DMS53 (cell line): ENCODE results near the gene SASH1.

Source experiments
- DNase-seq: peaks from one replicate; lab custom pipeline; 2025; lab: John Stamatoyannopoulos, UW

The SASH1 gene

DNA sequence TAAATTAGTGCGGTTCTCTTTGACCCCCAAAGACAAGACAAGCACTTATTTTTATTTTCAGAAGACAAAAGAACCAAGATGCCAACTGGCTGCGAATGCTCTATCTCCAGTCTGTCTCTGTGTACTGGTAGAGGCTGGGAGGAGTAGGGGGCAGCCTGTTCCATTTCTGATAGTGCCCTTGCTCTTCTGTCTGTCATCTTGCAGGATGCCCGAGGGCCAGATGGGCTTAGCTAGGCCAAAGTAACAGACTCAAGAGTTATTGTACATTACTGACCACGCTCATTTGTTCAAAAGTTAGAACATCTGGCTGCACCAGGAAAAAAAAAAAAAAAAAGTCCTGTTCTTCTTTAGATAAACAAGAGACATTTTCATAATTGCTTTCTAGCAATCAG is 206.1 kb downstream of the SASH1 start:
- DNase-seq, result no peak

DNA sequence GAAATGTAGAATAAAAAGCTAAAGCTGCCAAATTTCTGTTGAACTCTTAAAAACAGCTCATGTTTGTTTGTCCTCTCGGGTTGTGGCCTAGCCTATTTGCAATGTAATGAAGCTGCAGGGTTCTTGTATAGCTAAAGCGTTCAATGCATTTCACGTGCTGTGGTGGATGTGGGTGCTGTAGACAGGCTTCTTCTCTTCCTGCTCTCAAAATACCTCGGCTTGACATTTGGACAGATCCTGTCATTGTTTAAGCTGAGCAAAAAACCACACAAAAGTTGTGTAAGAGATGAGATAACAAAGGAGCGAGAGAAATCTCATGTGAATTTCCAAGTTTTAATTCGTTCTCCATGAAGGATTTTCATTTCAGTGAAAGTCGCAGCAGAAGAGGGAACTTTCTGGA is 207.9 kb downstream of the SASH1 start:
- DNase-seq, result no peak

- no peak for DNase-seq
These were observed 208.6 kb downstream of the SASH1 start for GRCh38 chr6:148551226-148551625.

- DNase-seq, result no peak
These were observed 213.8 kb downstream of the SASH1 start for GRCh38 chr6:148556410-148556809.

DNA sequence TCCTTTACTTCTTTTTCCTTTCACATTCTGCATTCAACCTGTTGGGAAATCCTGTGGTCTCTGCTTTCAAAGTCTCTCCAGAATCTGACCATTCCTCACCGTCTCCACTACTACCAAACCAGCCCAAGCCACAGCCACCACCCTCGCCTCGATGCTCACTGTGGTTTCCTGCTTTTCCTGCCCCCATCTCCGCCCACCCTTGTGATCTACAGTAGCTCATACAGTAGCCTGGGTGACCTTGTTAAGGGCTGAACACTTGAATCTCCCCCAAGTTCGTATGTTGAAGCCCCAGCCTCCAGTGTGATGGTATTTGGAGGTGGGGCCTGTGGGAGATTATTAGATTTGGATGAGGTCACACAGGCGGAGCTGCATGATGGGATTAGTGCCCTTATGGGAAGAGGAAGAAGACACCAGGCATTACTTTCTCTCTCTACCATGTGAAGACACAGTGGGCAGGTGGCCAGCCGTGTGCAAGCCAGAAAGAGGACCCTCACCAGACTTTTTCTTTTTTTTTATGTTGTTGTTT is 215.2 kb downstream of the SASH1 start:
- no peak for DNase-seq

DNA sequence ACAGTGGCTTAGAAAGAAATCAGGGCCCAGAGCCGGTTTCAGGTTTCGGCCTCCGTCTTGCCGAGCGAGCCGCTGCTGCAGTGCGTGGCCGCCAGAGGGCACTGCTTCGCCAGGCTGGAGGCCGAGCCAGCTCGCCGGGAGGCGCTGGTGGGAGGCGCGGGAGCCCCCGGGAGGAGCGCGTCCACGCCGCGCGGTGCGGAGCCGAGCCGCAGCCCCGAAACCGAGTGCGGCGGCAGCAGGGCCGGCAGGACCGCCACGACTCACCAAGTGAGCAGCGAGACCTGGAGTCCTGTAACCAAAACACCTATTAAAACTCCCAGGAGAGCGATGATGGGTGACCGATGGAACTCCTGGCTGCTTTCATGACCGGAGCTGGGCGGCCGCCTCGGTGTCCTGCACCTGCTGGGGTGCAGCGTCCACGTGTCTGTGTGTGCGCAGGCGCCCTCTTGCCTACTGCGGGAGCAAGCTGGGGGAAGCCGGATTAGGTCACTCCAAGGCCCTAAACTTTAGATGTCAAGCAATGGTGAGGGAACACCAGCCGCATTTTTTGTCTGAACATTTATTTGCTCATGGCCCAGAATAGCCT is 217.3 kb downstream of the SASH1 start:
- peak; percentile 85 for DNase-seq

DNA sequence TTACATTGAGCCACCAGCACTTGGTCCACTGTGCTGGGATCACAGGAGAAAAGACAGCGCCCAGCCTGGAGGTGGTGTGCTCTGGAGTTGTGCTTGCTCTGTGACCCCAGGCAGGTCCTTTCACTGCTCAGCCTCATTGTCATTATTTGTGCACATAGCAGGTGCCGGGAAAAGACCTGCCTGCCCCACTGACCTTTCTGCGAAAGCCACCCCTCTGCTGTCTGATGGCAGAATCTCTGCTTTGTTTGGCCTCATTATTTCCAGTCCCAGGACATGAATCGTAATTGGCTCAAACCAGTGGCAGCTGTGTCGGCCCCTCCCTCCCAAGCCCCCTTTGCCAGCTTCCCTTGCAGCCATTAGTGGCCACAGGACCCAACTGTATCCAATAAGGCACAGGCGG is 219.0 kb downstream of the SASH1 start:
- DNase-seq, result no peak

GRCh38 chr6:148563066-148563465 is 220.4 kb downstream of the SASH1 start:
- no peak for DNase-seq

GRCh38 chr6:148564494-148565035 is 221.9 kb downstream of the SASH1 start:
- no peak for DNase-seq

GRCh38 chr6:148565321-148565926 is 222.8 kb downstream of the SASH1 start:
- DNase-seq, result no peak

- no peak for DNase-seq
These were observed 223.5 kb downstream of the SASH1 start for GRCh38 chr6:148565930-148566663.

- no peak for DNase-seq
These were observed 224.2 kb downstream of the SASH1 start for GRCh38 chr6:148566664-148567350.

GRCh38 chr6:148570456-148570855 is 227.8 kb downstream of the SASH1 start:
- DNase-seq, result no peak

GRCh38 chr6:148572676-148573335 is 230.2 kb downstream of the SASH1 start:
- no peak for DNase-seq

- no peak for DNase-seq
These were observed 231.3 kb downstream of the SASH1 start for GRCh38 chr6:148573922-148574321.

- DNase-seq, result peak; percentile 86
These were observed 235.2 kb downstream of the SASH1 start for GRCh38 chr6:148577687-148578488.

DNA sequence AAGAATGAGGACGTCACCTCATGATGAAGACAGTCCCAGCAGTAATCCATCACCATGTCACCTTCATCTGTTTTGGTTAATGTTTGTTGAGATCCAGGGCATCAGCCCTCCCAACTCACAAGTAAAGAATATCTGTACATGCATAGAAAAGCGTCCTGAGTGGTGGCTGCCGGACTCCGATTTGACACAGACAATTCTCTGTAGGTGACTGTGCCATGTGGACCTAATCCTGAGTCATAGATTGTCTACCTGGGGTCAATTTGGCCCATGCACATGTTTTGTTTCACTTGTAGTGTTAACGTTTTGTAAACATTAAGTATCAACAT is 235.8 kb downstream of the SASH1 start:
- DNase-seq, result no peak

DNA sequence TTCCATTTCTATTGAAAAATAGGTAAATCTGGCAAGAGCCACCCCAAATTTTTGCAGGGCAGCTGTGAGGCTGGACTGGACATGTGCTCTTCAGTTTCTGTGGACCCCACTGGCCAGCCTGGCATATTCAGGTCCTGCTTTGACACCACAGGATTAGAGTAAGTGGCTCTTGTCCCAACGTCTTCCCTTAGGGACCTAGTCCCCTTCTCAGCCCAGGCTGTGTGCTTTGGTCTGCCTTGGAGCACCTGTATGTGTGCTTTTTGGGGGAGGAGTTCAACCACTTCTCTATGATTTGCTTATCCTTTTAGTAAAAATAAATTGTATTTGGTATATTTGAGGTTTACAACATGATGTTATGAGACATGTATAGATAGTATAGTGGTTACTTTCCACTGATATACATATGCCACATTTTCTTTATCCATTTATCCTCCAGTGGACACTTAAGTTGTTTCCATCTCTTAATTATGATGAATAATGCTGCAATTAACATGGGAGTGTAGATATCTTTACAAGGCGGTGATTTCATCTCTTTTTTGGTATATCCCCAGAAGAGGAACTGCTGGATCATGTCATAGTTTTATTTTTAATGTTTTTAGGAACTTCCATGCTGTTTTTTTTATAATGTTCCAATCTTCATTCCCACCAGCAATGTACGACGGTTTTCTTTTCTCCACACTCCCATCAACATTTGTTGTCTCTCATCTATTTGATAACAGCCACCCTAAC is 236.4 kb downstream of the SASH1 start:
- no peak for DNase-seq

GRCh38 chr6:148580442-148580841 is 237.8 kb downstream of the SASH1 start:
- DNase-seq, result peak; percentile 3

DNA sequence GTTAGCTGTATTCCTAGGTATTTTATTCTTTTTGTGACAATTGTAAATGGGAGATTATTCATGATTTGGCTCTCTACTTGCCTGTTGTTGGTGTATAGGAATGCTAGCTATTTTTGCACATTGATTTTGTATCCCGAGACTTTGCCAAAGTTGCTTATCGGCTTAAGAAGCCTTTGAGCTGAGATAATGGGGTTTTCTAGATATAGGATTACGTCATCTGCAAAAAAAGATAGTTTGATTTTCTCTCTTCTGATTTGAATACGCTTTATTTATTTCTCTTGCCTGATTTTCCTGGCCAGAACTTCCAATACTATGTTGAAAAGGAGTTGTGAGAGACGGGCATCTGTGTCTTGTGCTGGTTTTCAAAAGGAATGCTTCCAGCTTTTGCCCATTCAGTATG is 241.0 kb downstream of the SASH1 start:
- DNase-seq, result no peak
